Measurements from ENCODE around the gene FAM124A. TPM values are rescaled to one million over a fixed set of nuclear protein-coding genes. Genes with fewer than 3 reads are reported as not detected.
A peak's percentile ranks its signal among the peaks of the same experiment; 100 is the strongest.

The FAM124A gene
- total and polyA plus RNA-seq, 2 donors from 2014 or later = 3.5 to 7.7 TPM

- intact Hi-C loops (cut with DNase I) = no loop called here
- Histone ChIP-seq H3K27me3 (ENCODE audit: control insufficient read depth, insufficient read depth, low read length) (no peaks in the 10 kb centered on the region), H3K36me3 (ENCODE audit: control insufficient read depth in 2 of 3, insufficient read depth in 3 of 3, low read length in 3 of 3) (peaks cover 0 to 13% (median 0%) of the 10 kb centered on the region in 3 donors), H3K9ac (ENCODE audit: low read length in 3 of 3) (no peak overlapping the region), H3K27ac (ENCODE audit: low read depth in 2 of 2, low read length in 2 of 2) (no peak overlapping the region), H3K4me3 (ENCODE audit: low read length in 3 of 3) (no peak overlapping the region), H3K4me1 (ENCODE audit: control insufficient read depth in 2 of 3, insufficient read depth in 2 of 3, low read depth in 1 of 3, low read length in 3 of 3) (no peaks in the 10 kb centered on the region), H3K9me3 (ENCODE audit: control insufficient read depth in 2 of 3, insufficient read depth in 1 of 3, low read length in 3 of 3) (no peaks in the 10 kb centered on the region)
- TF ChIP-seq CTCF (IDR thresholded peaks at IDR 0.05; ENCODE audit: borderline replicate concordance, extremely low read depth, insufficient read depth) = no peak
- DNase-seq (no peak), FAIRE-seq (no peak)
Measured at GRCh38 chr13:51255556-51255955, 33.4 kb downstream of the FAM124A start.

- no peak overlapping the region for H3K27ac ChIP-seq (ENCODE audit: low read depth in 2 of 2, low read length in 2 of 2)
- H3K4me3 ChIP-seq (ENCODE audit: low read length in 3 of 3) = no peak overlapping the region
- no peak for TF ChIP-seq CTCF (IDR thresholded peaks at IDR 0.05; ENCODE audit: borderline replicate concordance, extremely low read depth, insufficient read depth)
- DNase-seq (no peak), FAIRE-seq (no peak)
- H3K9me3 ChIP-seq (ENCODE audit: control insufficient read depth in 2 of 3, insufficient read depth in 1 of 3, low read length in 3 of 3) = no peaks in the 10 kb centered on the region
- intact Hi-C loops (cut with DNase I) = no loop called here
- no peaks in the 10 kb centered on the region for H3K4me1 ChIP-seq (ENCODE audit: control insufficient read depth in 2 of 3, insufficient read depth in 2 of 3, low read depth in 1 of 3, low read length in 3 of 3)
- H3K27me3 ChIP-seq (ENCODE audit: control insufficient read depth, insufficient read depth, low read length) = no peaks in the 10 kb centered on the region
- peaks cover 0 to 7% (median 0%) of the 10 kb centered on the region in 3 donors for H3K36me3 ChIP-seq (ENCODE audit: control insufficient read depth in 2 of 3, insufficient read depth in 3 of 3, low read length in 3 of 3)
- no peak overlapping the region for H3K9ac ChIP-seq (ENCODE audit: low read length in 3 of 3)
Measured at GRCh38 chr13:51257187-51257586, 35.0 kb downstream of the FAM124A start.

GRCh38 chr13:51258612-51259548 is 36.7 kb downstream of the FAM124A start:
- Histone ChIP-seq H3K27ac (ENCODE audit: low read depth in 2 of 2, low read length in 2 of 2) (no peak overlapping the region), H3K4me1 (ENCODE audit: control insufficient read depth in 2 of 3, insufficient read depth in 2 of 3, low read depth in 1 of 3, low read length in 3 of 3) (no peaks in the 10 kb centered on the region), H3K9me3 (ENCODE audit: control insufficient read depth in 2 of 3, insufficient read depth in 1 of 3, low read length in 3 of 3) (no peaks in the 10 kb centered on the region), H3K27me3 (ENCODE audit: control insufficient read depth, insufficient read depth, low read length) (no peaks in the 10 kb centered on the region), H3K4me3 (ENCODE audit: low read length in 3 of 3) (no peak overlapping the region), H3K36me3 (ENCODE audit: control insufficient read depth in 2 of 3, insufficient read depth in 3 of 3, low read length in 3 of 3) (peaks cover 0 to 5% (median 0%) of the 10 kb centered on the region in 3 donors), H3K9ac (ENCODE audit: low read length in 3 of 3) (no peak overlapping the region)
- FAIRE-seq = no peak
- intact Hi-C loops (cut with DNase I) = no loop called here
- TF ChIP-seq CTCF (IDR thresholded peaks at IDR 0.05; ENCODE audit: borderline replicate concordance, extremely low read depth, insufficient read depth) = no peak
- DNase-seq = peak in 4 of 5 donors; percentile 72 to 88 (median 79)

Measured in kidney (tissue), 14 donors.